ENCODE results near the gene EIF1AX.
"Not testable (repeated sequence)": the region's sequence is repeated elsewhere in the genome, so short reads cannot be mapped to it uniquely, and the experiment has no call there.

EIF1AX gene

GRCh38 chrX:20126833-20127232 is 14.8 kb downstream of the EIF1AX start:
- DNase-seq (ENCODE audit: low spot score), result not testable (repeated sequence)

GRCh38 chrX:20124964-20125363 is 16.7 kb downstream of the EIF1AX start:
- DNase-seq (ENCODE audit: low spot score), result no peak

- no peak for DNase-seq (ENCODE audit: low spot score)
Observed at GRCh38 chrX:20118065-20118824, 23.4 kb downstream of the EIF1AX start.

GRCh38 chrX:20116577-20117240 is 24.9 kb downstream of the EIF1AX start, which contains the start of gene MAP7D2:
Gene MAP7D2 (minus strand): TSS chrX:20116907. CDS start chrX:20116879, 28 bp downstream.
- peak; percentile 27 for DNase-seq (ENCODE audit: low spot score)

GRCh38 chrX:20116087-20116576 is 25.5 kb downstream of the EIF1AX start:
- DNase-seq (ENCODE audit: low spot score), result no peak

- no peak for DNase-seq (ENCODE audit: low spot score)
Observed at GRCh38 chrX:20112022-20112774, 29.4 kb downstream of the EIF1AX start.

GRCh38 chrX:20111271-20111670 is 30.4 kb downstream of the EIF1AX start:
- no peak for DNase-seq (ENCODE audit: low spot score)

- DNase-seq (ENCODE audit: low spot score), result no peak
Observed at GRCh38 chrX:20101934-20102581, 39.6 kb downstream of the EIF1AX start.

- DNase-seq (ENCODE audit: low spot score), result no peak
Observed at GRCh38 chrX:20091499-20091898, 50.1 kb downstream of the EIF1AX start.

- DNase-seq (ENCODE audit: low spot score), result no peak
Observed at GRCh38 chrX:20089845-20090244, 51.8 kb downstream of the EIF1AX start.

- DNase-seq (ENCODE audit: low spot score), result no peak
Observed at GRCh38 chrX:20080277-20080676, 61.4 kb downstream of the EIF1AX start.

Data from GM03348 (cell line).